Esophagus squamous epithelium (tissue), 4 donors: ENCODE measurements around the gene SLC39A7.

Experiments used
- POLR2A ChIP-seq, 4 donors: fragments of 450-650 bp; IDR thresholded peaks; one replicate each; pipeline ENCODE4 v1.6.1; 2017; ENCODE audit warnings: antibody characterized with exemption in 4 of 4, mild to moderate bottlenecking in 4 of 4, moderate library complexity in 3 of 4
- TF ChIP-seq, protein P1 (sequence below), 6 experiments: fragments of 450-650 bp in 4 of 6; fragments of 200-600 bp in 2 of 6; sonication (generic) in 2 of 6; IDR thresholded peaks; one replicate each; pipeline ENCODE4 v1.5.1; 2016 to 2019; ENCODE audit warnings: antibody characterized with exemption in 6 of 6, mild to moderate bottlenecking in 4 of 6, moderate library complexity in 4 of 6

GRCh38 chr6:33211666-33212422 lies 11.2 kb downstream of the SLC39A7 start:
- no peak for TF ChIP-seq POLR2A (IDR thresholded peaks at IDR 0.05)
- TF ChIP-seq, protein P1, sequence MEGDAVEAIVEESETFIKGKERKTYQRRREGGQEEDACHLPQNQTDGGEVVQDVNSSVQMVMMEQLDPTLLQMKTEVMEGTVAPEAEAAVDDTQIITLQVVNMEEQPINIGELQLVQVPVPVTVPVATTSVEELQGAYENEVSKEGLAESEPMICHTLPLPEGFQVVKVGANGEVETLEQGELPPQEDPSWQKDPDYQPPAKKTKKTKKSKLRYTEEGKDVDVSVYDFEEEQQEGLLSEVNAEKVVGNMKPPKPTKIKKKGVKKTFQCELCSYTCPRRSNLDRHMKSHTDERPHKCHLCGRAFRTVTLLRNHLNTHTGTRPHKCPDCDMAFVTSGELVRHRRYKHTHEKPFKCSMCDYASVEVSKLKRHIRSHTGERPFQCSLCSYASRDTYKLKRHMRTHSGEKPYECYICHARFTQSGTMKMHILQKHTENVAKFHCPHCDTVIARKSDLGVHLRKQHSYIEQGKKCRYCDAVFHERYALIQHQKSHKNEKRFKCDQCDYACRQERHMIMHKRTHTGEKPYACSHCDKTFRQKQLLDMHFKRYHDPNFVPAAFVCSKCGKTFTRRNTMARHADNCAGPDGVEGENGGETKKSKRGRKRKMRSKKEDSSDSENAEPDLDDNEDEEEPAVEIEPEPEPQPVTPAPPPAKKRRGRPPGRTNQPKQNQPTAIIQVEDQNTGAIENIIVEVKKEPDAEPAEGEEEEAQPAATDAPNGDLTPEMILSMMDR (IDR thresholded peaks at IDR 0.05) = no peak
